ENCODE results near the gene EEF1A2. TPM values are rescaled to one million over a fixed set of nuclear protein-coding genes. Genes with fewer than 3 reads are reported as not detected.

Gene EEF1A2
- total RNA-seq = 10 to 100 TPM; 21.0 to 23.1 TPM

- Histone ChIP-seq H3K27me3 (peaks cover 0 to 6% of the 10 kb centered on the region in 2 donors), H3K9me3 (no peaks in the 10 kb centered on the region), H3K4me1 (peaks cover 30% of the 10 kb centered on the region), H3K4me3 (no peak within 1 kb of the TSS), H3K27ac (no peak within 1 kb of the TSS), H3K36me3 (replicated peaks in 1 of 2; ENCODE audit: insufficient read depth in 1 of 2, low read depth in 2 of 2) (no peaks in the 10 kb centered on the region)
- peak in 2 of 7 experiments; percentile 23 to 24 for TF ChIP-seq CTCF (IDR thresholded peaks at IDR 0.05)
- TF ChIP-seq POLR2A (IDR thresholded peaks at IDR 0.05) = no peak
- WGBS, 2 donors = 2% methylated on average over 19 of the region's 58 CpGs; no CpG with 5 or more reads in 1 of the 2 donors
- DNase-seq = peak in 2 of 4 donors; percentile 42 to 49
- ATAC-seq = no peak
- intact Hi-C loops (cut with DNase I) = no loop called here
These were observed at the start of gene EEF1A2 for GRCh38 chr20:63498960-63499337. Gene EEF1A2 (minus strand): TSS chr20:63499083. CDS start chr20:63497763, 1,320 bp downstream.

GRCh38 chr20:63548542-63548941 is 49.7 kb upstream of the EEF1A2 start:
- no peak for ATAC-seq
- H3K4me1 ChIP-seq = peaks cover 3% of the 10 kb centered on the region
- H3K9me3 ChIP-seq = no peaks in the 10 kb centered on the region
- H3K36me3 ChIP-seq (replicated peaks in 1 of 2; ENCODE audit: insufficient read depth in 1 of 2, low read depth in 2 of 2) = no peaks in the 10 kb centered on the region
- no peak overlapping the region for H3K27ac ChIP-seq
- intact Hi-C loops (cut with DNase I) = loop anchor here (10.0 kb wide), 1 partner anchor 416 kb away; the partner anchor contains the start of gene ZNF512B
- H3K27me3 ChIP-seq = peaks cover 0 to 4% of the 10 kb centered on the region in 2 donors
- TF ChIP-seq POLR2A (IDR thresholded peaks at IDR 0.05) (no peak), CTCF (IDR thresholded peaks at IDR 0.05) (no peak)
- WGBS, 2 donors = 36 to 56% methylated on average over 6 to 11 of the region's 11 CpGs
- no peak overlapping the region for H3K4me3 ChIP-seq
- DNase-seq = no peak

GRCh38 chr20:63547725-63548480 is 49.0 kb upstream of the EEF1A2 start, which contains the start of gene SRMS:
Gene SRMS (minus strand): TSS chr20:63547749. CDS start chr20:63547463, 286 bp downstream.
- ATAC-seq = no peak

GRCh38 chr20:63546956-63547724 is 48.3 kb upstream of the EEF1A2 start:
- no peaks in the 10 kb centered on the region for H3K9me3 ChIP-seq
- H3K27ac ChIP-seq = no peak overlapping the region
- H3K4me3 ChIP-seq = no peak overlapping the region
- H3K4me1 ChIP-seq = no peaks in the 10 kb centered on the region
- peaks cover 0 to 4% of the 10 kb centered on the region in 2 donors for H3K27me3 ChIP-seq
- ATAC-seq = no peak
- TF ChIP-seq CTCF (IDR thresholded peaks at IDR 0.05) (no peak), POLR2A (IDR thresholded peaks at IDR 0.05) (no peak)
- no peaks in the 10 kb centered on the region for H3K36me3 ChIP-seq (replicated peaks in 1 of 2; ENCODE audit: insufficient read depth in 1 of 2, low read depth in 2 of 2)
- DNase-seq = no peak
- 51 to 55% methylated on average over 44 to 53 of the region's 58 CpGs for WGBS, 2 donors
- intact Hi-C loops (cut with DNase I) = loop anchor here (10.0 kb wide), 1 partner anchor 418 kb away; the partner anchor contains the start of gene ZNF512B

More at GRCh38 chr20:63547725-63548480, 49.0 kb upstream of the EEF1A2 start, which contains the start of gene SRMS:
- TF ChIP-seq CTCF (IDR thresholded peaks at IDR 0.05) = no peak
- TF ChIP-seq POLR2A (IDR thresholded peaks at IDR 0.05) = no peak
- intact Hi-C loops (cut with DNase I) = loop anchor here (10.0 kb wide), 1 partner anchor 417 kb away; the partner anchor contains the start of gene ZNF512B
- 46 to 95% methylated on average over 4 to 23 of the region's 35 CpGs for WGBS, 2 donors
- Histone ChIP-seq H3K27me3 (peaks cover 0 to 4% of the 10 kb centered on the region in 2 donors), H3K9me3 (no peaks in the 10 kb centered on the region), H3K36me3 (replicated peaks in 1 of 2; ENCODE audit: insufficient read depth in 1 of 2, low read depth in 2 of 2) (no peaks in the 10 kb centered on the region), H3K4me1 (no peaks in the 10 kb centered on the region), H3K27ac (no peak within 1 kb of the TSS), H3K4me3 (no peak within 1 kb of the TSS)
- DNase-seq = no peak
